GM12865 (cell line): ENCODE data around the gene SPATA31D1.

Experiments used
- DNase-seq: peaks from one replicate; pipeline ENCODE4 v3.0.0; 2010; ENCODE audit warnings: low read depth
- H3K4me3 ChIP-seq: 2 replicates; pipeline ENCODE4 v1.5.1; 2011; ENCODE audit warnings: mild to moderate bottlenecking, low read depth, low read length, control low read depth
- CTCF ChIP-seq: IDR thresholded peaks from 2 replicates; pipeline ENCODE4 v1.5.1; 2011; ENCODE audit warnings: low read length, control low read depth, low read depth, inconsistent platforms; ENCODE audit not compliant: insufficient read depth; ENCODE audit errors: missing control alignments

Gene SPATA31D1

DNA sequence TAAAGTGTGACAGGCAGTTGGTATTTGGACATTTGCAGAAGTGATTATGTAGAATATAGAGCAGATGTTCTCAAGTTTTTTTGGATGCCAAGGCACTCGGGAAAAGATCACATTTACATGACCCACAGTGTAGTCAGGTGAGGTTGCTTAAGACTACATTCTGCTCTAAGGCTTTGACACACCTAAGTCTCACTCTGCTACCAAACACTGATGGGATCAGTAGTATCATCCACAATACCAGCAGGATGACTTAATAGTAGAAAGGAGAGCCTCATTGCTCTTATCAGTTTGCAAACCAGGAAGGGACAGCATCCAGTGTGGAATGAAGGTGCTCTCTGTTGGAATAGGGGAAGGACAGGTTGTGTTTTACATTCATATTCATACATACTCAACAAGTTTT lies 2.5 kb upstream of the SPATA31D1 start:
- DNase-seq: no peak
- no peak for TF ChIP-seq CTCF
- no peak overlapping the region for H3K4me3 ChIP-seq

DNA sequence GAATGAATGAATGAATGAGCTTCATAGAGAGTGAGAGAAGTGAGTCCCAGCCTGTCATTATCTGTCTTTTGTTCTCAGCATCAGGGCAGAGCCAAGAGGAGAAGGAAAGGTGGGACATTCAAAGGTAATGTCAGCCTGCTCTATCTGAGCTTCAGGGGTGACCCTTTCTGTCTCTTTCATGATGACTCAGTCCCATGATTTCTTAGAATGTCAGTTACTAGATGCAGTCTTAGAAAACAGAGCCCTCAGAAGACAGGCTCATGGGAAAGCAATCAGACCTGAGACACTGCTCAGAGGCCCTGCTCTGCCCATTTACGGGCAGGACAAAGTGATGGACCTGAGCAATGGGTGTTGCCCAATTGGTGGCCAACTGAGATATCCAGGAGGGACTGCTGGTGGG lies 1.1 kb downstream of the SPATA31D1 start:
- no peak overlapping the region for H3K4me3 ChIP-seq
- no peak for DNase-seq
- TF ChIP-seq CTCF: no peak

DNA sequence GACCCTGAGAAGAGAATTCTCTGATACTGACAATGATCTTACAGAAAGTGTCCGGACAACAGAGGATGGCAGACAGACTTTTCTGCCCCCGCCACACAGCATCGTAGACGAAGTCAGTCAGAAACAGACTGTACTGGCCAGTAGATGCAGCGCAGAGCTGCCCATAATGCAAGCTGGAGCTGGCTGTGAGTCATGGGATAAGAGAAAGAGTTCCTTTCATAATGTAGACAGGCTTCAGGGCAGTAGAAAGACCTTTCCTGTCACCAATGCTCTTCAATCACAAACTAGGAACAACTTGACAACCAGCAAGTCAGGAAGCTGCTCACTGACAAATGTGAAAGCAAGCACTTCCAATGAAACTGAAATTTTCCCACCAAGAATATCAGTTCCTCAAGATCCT lies 5.1 kb downstream of the SPATA31D1 start:
- TF ChIP-seq CTCF: no peak
- no peak for DNase-seq
- H3K4me3 ChIP-seq: no peak overlapping the region

- DNase-seq: no peak
- no peak for TF ChIP-seq CTCF
- no peak overlapping the region for H3K4me3 ChIP-seq
These were observed 11.2 kb downstream of the SPATA31D1 start for GRCh38 chr9:81999806-82000205.

DNA sequence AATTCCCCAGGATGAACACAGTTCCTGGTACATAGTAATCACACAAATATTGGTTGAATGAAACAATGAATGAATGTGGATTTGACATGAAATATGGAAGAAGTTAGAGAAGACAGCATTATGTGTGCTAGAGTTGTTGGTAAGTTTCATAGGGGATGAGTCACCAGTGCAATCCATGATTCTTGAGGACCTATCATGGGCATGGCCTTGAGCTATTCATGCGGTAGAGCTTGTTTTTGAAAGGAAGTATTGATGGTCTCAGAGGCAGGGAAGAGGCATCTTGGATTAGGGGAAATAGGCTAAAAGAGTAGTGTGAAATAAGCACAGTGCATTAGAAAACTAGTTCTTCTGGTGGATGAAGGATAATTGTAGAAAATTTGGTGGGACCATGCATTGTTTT lies 22.1 kb downstream of the SPATA31D1 start:
- DNase-seq: no peak
- TF ChIP-seq CTCF: no peak
- H3K4me3 ChIP-seq: no peak overlapping the region

DNA sequence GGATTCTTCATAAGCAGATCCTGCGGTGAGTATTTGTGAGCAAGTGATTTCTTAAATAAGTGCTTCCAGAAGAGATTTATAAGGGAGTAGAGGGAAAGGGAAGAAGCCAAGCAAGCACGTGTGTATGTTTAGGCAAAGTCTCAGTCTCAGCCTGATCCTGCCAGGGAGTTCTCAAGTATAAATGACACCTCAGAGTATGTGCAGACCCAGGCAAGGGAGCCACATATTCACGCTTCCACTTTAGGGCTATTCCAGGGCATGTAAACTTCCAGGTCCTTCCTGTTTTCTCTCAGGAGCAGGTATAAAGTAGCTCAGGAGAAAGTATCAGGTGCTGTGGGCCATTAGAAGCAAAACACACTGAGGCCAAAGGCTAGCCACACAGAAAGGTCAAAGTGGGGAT lies 22.6 kb downstream of the SPATA31D1 start:
- H3K4me3 ChIP-seq: no peak overlapping the region
- DNase-seq: no peak
- TF ChIP-seq CTCF: no peak

GRCh38 chr9:82012276-82012675 lies 23.7 kb downstream of the SPATA31D1 start:
- no peak for DNase-seq
- no peak for TF ChIP-seq CTCF
- no peak overlapping the region for H3K4me3 ChIP-seq
